Measurements from ENCODE around the gene CFAP47.
"Not testable (repeated sequence)": the region's sequence is repeated elsewhere in the genome, so short reads cannot be mapped to it uniquely, and the experiment has no call there.

The CFAP47 gene, protein sequence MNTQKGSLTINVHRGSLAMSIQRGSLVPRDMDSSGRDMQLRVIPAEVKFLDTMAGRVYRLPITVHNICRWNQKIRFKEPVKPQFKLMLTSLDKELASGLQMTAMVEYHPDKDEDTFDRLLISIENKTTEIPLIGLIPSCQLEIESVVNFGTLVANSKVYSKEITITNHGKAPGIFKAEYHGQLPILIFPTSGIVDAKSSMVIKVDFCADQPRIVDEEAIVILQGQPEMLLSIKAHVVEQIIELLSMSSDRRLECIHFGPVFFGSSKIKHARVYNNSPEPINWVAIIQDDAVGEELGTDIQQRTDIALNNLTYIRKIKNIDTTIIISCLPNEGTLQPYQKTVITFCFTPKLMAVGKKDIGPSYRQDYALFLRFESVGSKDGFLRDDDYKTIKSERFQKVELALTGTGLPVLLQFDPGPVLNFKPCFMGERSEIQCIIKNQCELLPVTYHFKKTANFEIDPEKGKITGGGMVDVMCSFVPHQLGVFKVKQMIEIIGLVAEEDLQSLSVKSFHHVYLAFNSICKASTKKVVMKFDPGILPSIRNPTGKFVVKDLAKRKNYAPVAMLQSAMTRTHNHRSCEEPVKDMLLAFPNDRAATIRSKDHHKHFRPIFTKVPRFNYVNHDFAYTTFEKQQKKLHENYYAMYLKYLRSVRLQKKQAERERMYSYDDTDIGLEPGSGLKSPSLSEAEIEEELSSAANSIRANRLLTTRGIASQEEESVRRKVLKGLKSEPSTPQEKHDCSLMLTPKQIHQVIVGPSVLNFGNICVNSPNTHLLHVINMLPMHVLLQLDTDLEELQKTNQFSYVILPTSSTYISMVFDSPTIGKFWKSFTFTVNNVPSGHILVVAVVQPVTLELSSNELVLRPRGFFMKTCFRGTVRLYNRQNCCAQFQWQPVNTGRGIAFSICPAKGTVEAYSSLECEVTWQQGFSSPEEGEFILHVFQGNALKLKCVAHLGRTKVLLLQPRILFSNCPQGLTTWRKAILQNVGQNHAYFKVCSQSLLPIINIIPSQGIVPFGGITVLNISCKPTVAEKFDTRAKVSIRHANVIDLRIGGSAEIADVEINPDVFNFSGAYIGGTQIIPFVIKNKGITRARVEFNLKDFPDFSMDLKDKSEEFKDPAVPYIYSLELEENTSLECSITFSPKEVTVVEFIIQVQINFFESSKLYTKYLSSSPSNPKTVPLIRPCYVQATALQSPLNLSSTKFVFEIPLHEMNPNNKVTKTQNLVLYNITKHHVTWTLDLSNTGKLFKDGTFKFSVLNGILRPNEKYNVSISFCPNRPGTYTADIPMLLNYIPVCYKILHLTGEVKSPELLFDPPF (N-terminal part only)

DNA sequence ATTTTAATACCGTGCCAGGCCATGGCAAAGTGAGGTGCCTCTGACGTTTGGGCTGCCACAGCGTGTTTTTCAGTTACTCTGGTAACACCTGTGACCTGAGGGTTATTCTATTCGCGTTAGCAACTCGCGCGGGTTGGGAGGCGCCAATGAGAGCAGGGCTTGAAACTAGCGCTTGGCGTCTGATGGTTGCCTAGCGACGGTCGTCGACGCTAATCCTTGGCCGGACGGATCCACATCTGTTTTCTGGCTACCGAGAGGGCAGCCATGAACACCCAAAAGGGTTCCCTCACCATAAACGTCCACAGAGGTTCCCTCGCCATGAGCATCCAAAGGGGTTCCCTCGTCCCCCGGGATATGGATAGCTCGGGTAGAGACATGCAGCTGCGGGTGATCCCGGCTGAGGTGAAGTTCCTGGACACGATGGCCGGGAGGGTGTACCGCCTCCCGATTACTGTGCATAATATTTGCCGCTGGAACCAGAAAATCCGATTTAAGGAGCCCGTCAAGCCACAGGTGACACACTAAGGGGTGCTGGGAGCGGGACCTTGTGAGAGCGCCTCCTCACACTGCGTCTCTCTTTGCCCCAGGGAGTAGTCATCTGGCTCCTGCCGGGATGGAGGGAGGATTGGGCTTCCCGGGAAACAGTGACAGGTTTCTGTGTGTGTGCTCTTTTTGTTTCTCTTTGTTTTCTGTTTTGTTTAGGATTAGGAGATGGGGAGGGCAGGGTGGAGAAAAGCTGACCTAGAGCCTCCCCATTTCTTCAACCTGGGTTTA, at the start of gene CFAP47:
Gene CFAP47 (plus strand): TSS at position 199 of the 774 bp plus-strand sequence. CDS start 66 bp downstream, at position 265.
- DNase-seq: no peak

DNA sequence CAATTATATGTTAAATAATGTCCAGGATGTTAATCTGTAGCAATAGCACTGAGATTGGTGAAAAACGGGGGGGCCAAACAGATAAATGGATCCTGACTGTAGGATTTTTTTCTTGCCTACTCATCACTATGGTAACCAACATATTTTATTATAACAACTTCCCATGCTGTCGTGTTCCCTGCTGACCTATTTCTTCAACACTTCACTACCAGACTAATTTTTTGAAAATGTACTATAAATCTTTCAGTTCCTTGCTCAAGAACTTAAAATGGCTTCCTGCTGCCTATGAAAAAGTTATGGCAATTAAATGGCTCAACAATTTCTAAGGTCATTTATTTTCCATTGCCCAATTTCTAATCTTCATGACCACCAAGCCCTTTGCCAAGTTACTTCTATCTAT, 38.9 kb upstream of the CFAP47 start:
- DNase-seq: no peak

DNA sequence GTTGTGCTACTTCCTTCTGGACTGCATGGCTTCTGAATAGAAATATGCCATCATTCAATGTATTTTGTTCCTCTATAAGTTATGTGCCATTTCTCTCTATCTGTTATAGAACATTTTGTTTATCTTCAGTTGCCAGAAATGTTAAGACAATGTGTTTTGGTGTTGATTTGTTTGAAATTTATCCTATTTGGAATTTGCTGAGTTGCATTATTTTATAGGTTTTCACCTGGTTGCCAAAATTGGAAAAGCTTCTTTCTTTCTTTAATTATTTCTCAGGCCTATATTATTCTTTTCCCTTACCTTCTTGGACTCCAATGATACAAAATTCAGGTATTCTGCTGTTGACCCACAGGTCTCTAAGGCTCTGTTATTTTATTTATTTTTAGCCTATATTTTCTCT, 33.4 kb upstream of the CFAP47 start:
- DNase-seq: no peak

DNA sequence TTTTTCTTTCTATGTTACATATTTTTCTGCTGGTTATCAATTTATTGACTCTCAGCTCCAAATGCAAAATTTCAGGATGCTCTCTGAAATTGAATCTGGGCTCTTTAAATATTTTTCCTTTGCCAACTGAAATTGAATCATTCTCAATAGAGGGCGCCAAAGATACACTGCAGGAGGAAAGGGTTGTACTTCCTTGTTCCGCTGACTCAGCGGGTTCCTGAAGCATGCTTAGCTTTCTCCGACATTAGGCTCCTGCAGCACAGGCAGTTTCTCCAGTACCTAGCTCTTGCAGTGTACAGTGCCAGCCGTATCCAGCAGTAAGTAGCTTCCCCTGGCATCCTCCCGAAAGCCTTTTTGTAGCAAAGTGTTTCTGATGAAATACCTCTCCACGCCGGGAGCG, 28.8 kb upstream of the CFAP47 start:
- DNase-seq: no peak

DNA sequence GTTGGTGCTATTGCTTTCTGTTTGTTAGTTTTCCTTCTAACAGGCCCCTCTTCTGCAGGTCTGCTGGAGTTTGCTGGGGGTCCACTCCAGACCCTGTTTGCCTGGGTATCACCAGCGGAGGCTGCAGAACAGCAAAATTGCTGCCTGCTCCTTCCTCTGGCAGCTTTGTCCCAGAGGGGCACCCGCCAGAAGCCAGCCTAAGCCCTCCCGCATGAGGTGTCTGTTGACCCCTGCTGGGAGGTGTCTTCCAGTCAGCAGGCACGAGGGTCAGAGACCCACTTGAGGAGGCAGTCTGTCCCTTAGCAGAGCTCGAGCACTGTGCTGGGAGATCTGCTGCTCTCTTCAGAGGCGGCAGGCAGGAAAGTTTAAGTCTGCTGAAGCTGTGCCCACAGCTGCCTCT, 67.3 kb downstream of the CFAP47 start:
- DNase-seq: not testable (repeated sequence)

DNA sequence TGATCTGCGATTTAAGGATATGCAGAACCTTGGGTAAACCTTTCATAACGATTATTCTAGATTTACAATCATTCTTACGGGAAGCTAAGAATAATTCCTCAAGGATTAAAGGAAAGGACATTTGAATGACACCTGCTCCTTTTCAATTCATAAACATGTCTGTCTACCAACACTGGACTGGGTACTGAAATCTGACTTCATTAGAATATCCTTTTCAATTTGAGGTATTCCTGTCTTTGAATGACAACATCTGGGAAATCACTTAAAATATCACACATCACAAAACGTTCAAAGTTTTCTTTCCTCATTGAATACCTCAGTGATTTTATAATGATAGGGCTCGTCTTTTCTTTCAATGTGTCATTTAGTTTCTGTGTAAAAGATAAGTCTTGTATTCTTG, 87.7 kb downstream of the CFAP47 start:
- DNase-seq: no peak

DNA sequence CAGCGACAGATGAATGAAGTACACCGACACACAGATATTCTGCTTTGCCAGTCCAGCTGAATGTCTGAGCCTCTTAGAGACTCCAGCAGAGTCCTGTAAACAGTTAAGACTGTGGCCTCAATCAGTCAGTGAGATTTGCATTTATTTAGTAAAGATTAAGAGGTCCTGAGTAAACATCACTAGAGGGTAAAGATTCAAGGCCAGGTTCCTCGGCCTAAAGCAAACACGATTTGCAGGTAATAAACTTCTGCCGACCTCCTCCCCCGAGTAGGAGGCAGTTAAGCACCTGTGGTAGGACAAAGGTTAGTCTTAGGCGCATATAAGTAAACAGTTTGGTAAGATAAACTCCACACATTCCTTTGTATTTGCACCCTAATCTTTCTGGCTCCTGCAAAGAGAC, 99.6 kb downstream of the CFAP47 start:
- no peak for DNase-seq

DNA sequence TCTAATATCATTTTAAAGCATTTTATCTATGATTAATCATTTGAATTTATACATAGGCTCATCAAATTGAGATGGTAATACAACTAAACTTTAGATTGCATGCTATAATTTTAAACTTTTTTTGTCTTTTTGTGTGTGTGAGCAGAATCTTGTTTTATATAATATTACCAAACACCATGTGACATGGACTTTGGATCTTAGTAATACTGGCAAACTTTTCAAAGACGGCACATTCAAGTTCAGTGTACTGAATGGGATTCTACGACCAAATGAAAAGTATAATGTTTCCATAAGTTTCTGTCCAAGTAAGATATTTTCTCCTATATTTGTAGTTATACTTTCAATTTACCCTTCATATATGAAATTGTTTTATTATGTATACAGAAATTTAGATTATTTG, 116.0 kb downstream of the CFAP47 start:
- no peak for DNase-seq

DNA sequence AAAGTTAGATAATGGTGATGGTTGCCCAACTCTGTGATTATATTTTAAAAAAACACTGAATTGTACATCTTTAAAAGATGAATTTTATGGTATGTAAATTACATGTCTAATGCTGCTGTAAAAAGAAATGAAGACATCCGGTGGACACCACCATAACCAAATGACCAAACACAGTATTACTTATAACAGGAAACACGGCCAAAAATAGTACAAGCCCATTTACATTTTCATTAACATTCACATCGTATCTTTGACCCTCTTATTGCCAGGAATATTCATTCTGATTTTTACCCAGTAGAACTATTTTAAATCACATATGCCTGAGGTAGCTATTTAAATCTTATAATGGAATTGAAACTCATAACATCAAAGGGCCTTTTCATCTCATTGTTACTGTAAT, 143.2 kb downstream of the CFAP47 start:
- no peak for DNase-seq

DNA sequence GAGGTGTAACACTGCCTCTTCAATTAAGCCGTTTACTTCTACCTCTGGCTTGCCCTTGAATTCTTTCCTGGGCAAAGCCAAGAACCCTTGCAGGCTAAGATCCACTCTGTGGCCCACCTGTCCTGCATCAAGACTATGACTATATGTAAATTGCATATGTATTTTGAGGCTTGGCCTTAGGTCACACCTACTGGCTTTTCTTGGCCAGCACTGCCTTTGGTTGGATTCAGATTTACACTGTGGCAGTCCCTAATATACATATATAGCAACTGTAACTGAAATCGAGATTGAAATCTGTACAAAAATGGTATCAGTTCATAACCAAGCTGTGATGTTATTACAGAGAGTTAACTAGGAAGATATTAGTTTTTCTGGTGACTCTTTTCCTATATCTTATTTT, 151.5 kb downstream of the CFAP47 start:
- DNase-seq: no peak

DNA sequence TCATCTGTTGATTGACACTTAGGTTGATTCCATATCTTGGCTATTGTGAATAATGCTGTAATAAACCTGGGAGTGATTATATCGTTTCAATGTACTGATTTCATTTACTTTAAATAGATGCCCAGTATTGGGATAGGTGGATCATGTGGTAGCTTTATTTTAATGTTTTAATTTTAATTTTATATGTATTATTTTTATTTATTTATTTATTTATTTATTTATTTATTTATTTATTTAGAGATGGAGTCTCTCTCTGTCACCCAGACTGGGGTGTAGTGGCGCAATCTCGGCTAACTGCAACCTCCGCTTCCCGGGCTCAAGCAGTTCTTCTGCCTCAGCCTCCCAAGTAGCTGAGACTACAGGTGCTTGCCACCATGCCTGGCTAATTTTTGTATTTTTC, 155.5 kb downstream of the CFAP47 start:
- DNase-seq: not testable (repeated sequence)

DNA sequence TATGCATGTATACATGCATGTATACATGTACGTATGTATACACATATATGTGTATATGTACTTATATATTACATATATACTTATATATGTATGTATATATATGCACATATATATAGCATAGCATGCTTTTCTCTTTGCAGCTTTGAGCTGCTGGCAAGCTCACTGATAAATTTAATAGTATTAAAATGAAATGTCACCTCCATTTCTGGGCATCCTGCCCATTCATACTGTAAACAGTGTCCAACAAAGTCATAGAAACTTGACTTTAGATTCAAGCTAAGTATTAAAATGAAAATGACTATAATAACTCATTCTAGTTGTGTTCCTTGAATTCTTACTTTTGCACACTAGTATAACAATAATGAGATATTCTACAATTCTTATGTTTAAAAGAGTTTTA, 163.7 kb downstream of the CFAP47 start:
- DNase-seq: no peak

DNA sequence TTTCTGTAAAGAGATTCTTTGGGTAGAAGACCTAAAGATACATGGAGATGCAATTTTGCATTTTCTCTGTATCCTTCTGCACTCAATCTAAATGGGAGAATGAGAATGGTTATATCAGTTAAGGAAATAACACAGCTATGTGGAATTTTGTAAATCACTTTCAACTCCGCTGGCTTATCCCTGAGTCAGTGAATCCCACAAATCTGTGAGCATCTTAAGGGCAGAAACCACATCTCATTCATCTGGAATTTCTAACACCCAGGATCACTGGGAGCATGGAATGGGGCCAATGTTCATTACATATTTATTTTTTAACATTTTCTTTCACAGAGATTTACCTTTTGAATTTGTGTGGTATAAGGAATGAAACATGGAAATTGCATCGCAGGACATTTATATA, 167.8 kb downstream of the CFAP47 start:
- DNase-seq: no peak

DNA sequence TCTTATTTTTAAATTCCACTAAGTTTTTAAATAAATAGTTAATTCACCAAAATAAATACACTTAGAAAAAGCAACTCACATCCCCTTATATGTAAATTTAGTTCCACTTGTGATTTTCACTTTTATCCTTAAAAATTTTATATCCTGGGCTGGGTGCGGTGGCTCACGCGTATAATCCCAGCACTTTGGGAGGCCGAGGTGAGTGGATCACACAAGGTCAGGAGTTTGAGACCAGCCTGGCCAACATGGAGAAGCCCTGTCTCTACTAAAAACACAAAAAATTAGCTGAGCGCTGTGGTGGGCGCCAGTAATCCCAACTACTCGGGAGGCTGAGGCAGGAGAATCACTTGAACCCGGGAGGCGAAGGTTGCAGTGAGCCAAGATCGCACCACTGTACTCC, 169.4 kb downstream of the CFAP47 start:
- not testable (repeated sequence) for DNase-seq

DNA sequence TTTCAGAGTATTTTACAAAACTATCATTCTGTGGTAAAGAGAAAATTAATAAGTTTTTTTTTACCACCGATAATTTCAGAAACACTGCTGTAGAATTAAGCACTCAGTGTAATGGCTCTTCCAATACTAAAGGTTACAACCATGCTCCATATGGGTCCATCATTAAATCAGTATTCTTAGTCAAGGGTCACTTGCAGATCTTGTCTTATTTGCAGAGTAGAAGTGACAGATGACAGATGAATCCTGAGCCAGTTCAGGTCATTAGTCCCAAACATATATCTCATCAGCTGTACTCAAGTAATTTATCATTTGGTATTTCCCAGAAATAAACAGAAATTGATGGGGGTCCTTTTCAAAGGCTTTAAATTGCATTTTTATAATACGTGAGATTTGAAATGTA, 182.9 kb downstream of the CFAP47 start:
- DNase-seq: no peak

DNA sequence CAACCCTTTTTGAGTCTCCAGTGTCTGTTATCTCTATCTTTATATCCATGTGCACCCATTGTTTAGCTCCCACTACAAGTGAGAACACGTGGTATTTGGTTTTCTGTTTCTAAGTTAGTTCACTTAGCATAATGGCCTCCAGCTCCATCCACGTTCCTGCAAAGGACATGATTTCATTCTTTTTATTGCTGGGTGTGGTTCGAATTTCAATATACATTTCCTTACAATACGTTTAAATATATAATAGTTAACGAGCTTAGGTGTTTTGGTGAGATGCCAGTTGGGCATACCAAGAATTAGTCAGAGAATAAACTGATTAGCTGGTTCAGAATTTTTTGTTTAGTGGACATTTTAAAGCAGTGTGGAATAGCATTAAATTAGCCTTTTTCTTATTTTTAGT, 196.7 kb downstream of the CFAP47 start:
- no peak for DNase-seq

DNA sequence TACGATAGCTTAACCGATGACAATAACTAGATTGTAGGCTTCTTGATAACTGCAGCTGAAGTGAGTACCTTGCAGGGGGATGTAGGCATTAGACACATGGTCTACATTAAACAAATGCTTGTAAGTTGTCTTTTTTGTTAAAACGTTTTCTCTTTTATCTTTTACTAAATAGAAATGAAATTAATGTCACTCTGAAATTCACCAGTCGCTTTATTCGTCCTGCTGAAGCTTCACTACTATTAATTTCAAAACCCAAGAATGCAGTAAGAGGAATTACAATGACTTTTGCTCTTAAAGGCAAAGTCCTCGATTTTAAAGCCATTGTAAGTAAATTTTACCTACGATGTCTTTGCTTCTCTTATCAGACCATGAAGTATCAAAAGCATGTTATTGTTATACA, 239.7 kb downstream of the CFAP47 start:
- no peak for DNase-seq

DNA sequence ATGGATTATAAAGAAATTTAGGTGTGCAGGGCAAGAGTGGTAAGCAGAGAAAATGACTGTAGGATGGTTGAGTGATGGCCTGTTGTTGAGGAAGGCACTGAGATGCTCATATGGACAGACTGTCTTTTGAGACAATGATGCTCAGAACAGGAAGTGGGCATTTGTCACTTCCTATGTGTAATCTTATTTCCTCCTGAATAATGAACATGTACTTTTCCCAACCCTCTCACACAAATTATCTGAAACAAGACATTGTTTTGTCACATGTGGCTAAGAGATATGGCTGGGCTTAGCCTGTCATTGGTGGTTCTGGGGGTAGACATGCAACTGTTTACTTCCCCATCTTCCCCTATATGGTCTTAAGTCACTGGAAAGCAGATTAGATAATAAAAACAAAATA, 240.5 kb downstream of the CFAP47 start:
- no peak for DNase-seq

DNA sequence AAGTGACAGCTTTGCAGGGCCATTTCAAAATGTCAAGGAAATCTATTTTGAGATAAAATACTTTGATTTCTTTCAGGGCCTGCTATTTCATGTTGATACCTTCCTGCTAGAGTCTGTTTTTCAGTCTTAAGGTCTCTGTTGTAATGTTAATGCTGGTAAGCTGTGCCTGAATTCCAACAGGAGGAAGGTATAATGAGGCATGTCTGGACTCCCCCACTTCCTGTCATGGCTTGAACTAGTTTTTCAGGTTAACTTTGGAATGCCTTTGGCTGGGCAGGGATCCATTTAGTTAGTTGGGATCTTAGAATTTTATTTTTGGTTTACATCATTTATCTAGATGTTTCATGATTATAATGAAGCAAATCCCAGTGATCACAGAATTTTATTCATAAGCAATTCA, 279.0 kb downstream of the CFAP47 start:
- DNase-seq: no peak

DNA sequence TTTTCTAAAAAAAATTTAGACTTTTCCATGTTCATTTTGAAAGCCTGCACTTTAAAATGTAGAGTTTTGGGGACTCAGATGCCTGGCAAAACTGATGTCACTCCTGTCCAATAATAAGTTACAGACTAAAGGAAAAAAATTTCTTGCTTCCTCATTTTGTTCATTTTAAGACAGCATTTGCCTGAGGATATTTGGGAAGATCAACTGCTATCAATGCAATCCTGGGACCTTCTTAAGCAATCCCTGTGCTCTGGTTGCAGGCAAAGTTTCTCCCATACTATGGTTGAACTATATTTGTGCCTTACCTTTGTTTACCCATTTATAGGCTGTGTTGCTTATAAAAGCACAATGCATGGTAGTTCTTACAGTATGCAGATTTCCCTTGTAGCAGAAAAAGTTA, 280.4 kb downstream of the CFAP47 start:
- DNase-seq: no peak

DNA sequence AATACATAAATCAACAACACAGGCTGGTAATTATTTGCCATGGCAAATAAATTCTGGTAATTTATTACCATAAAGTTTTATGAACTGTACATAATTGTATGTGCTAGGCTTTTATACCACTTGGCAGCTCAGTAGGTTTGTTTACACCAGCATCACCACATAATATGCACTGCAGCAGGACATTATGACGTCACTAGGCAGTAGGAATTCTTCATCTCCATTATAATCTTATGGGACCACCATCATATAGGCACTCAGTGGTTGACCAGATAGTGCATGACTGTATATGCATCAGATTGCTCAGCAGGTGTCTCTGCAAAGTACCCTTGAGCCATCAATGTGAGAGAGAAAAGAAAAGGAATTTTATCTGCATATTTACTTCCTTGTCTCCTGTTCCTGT, 295.4 kb downstream of the CFAP47 start:
- no peak for DNase-seq

DNA sequence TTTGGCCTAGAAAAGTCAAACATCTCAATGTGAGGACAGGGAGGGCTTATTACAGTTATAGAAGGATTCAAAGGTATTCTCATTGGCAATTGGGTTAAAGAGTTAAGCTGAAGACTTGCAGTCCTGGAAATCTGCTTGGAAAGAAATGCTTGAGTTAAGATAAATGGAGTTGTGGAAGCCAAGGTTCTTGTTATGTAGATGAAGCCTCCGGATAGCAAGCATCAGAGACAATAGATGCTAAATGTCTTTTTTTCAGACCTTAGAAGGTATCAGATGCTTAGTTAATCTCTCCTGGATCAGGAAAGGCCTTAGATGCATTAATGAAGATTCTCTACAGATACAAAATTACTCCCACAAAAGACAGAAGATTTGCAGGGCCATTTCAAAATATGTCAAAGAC, 299.3 kb downstream of the CFAP47 start:
- no peak for DNase-seq

All from activated CD4-positive, CD25-positive, alpha-beta regulatory T cell (primary cell).